ENCODE measurements around the gene MAN2A2.
"Not testable (repeated sequence)": the region's sequence is repeated elsewhere in the genome, so short reads cannot be mapped to it uniquely, and the experiment has no call there.

The MAN2A2 gene

DNA sequence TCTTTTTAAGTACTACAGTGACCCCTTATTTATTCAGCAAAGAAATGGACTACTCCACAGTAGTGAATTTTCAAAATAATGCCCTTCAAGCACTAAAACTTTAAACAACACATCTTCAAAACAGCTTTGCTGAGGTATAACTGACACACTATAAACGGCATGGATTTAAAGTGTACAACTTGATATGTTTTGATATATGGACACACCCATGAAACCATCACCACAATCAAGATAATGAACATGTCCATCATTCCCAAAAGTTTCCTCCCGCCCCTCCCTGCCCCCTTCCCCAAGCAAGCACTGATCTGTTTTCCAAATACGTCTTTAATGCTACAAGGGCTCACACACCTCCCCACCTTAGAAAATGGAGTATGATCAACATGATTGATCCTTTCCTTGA, 36.3 kb upstream of the MAN2A2 start:
- Mint-ChIP-seq H3K9me3 (no peaks in the 10 kb centered on the region), H3K4me1 (peaks cover 49% of the 10 kb centered on the region), H3K4me3 (no peak overlapping the region), H3K27me3 (no peaks in the 10 kb centered on the region), H3K27ac (no peak overlapping the region), H3K36me3 (peaks cover 4% of the 10 kb centered on the region)
- DNase-seq: no peak
- CTCF ChIA-PET: no interaction called here

DNA sequence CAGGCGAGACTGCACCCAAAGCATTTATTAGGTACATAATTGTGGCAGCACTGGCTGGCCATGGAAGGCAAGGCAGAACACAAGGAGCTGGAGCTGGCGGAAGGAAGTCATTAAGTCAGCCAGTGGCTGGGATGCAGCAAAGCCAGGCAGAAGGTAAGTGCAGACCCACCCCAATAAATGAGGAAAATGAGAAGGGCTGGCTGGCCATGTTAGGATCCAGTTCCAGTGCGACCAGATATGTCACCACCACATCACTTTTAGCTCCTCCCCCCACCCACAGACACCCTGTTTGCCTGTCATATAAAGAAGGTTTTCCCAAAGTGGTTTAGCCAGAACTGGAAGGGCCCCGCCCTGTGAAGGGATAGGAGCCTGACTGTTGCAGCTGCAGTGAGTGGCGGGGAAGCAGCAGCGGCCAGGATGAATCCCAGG, 34.8 kb upstream of the MAN2A2 start, which contains the start of gene FURIN:
Gene FURIN (plus strand): TSS at position 328 of the 429 bp plus-strand sequence. CDS start 7,153 bp downstream, outside the sequence.
- Mint-ChIP-seq H3K27me3 (no peaks in the 10 kb centered on the region), H3K36me3 (peaks cover 13% of the 10 kb centered on the region), H3K4me1 (peaks cover 56% of the 10 kb centered on the region), H3K27ac (peak within 1 kb of the TSS; percentile 96), H3K9me3 (no peaks in the 10 kb centered on the region), H3K4me3 (peak within 1 kb of the TSS; percentile 89)
- DNase-seq: no peak
- CTCF ChIA-PET: interaction anchor here (1.1 kb wide), 1 partner anchor 35 kb away, joined by 4 read pairs; no protein-coding TSS in a partner anchor

DNA sequence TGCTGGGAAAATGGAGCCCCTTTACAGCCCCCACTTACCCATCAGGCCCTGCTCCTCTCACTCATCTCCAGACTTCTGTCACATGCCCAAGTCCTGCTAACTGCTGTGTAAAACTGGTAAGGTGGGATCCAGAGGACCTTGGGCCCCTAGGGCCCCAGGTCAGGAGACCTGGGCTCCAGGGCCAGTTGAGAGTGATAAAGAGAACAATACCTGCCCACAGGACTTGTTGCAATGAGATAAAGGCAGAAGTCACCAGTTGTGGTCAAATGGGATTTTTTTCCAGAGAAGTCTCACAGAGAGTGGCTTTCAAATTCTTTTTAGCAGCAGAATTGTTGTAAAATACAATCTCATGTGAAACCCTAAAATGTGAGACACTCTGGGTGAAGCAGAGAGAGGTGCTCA, 34.0 kb upstream of the MAN2A2 start:
- CTCF ChIA-PET: interaction anchor here (1.1 to 2.7 kb wide), 2 partner anchors 17 to 36 kb away, joined by 4 to 10 read pairs; no protein-coding TSS in a partner anchor
- Mint-ChIP-seq H3K27ac (peak overlapping the region; percentile 96), H3K36me3 (peaks cover 13% of the 10 kb centered on the region), H3K27me3 (no peaks in the 10 kb centered on the region), H3K9me3 (no peaks in the 10 kb centered on the region), H3K4me3 (peak overlapping the region; percentile 89), H3K4me1 (peaks cover 58% of the 10 kb centered on the region)
- DNase-seq: no peak

DNA sequence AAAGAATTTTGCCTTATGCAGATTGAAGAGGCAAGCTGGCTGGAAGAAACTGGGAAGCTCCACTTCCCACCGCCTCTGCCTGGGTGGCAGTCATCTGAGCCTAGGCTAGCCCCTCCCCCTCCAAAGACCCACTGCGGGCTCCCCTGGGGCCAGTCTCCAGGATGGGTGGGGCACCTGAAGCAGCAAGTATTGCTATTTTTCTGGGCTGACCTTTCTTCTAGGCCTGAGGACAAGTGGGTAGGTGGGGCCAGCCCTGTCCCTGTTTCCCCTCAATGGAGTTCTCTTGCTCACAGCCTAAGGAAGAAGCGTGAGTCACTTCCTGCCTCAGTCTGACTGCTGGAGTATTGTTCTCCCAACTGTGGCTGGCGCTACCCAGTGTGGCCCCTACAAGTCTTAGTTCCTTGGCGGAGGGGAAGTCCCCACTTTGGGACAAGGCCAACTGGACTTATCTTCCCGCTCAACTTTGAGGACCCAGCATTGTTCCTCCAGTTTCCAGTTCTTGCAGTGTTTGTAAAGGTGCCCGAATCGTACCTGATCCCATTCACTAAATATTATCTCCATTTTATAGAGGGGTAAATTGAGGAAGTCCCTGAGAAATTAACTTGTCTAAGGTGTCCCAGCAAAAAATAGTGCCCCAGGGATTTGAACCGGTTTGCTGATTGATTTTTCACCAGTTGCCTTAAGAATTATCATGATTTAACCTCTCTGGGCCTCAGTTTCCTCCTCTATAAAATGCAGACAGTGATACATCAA, 33.3 kb upstream of the MAN2A2 start:
- Mint-ChIP-seq H3K36me3 (peaks cover 15% of the 10 kb centered on the region), H3K9me3 (no peaks in the 10 kb centered on the region), H3K27ac (peak overlapping the region; percentile 96), H3K27me3 (no peaks in the 10 kb centered on the region), H3K4me1 (peaks cover 64% of the 10 kb centered on the region), H3K4me3 (peak overlapping the region; percentile 89)
- CTCF ChIA-PET: interaction anchor here (1.1 to 2.7 kb wide), 3 partner anchors 16 to 36 kb away, joined by 4 to 10 read pairs (median 4); no protein-coding TSS in a partner anchor
- DNase-seq: peak; percentile 57

DNA sequence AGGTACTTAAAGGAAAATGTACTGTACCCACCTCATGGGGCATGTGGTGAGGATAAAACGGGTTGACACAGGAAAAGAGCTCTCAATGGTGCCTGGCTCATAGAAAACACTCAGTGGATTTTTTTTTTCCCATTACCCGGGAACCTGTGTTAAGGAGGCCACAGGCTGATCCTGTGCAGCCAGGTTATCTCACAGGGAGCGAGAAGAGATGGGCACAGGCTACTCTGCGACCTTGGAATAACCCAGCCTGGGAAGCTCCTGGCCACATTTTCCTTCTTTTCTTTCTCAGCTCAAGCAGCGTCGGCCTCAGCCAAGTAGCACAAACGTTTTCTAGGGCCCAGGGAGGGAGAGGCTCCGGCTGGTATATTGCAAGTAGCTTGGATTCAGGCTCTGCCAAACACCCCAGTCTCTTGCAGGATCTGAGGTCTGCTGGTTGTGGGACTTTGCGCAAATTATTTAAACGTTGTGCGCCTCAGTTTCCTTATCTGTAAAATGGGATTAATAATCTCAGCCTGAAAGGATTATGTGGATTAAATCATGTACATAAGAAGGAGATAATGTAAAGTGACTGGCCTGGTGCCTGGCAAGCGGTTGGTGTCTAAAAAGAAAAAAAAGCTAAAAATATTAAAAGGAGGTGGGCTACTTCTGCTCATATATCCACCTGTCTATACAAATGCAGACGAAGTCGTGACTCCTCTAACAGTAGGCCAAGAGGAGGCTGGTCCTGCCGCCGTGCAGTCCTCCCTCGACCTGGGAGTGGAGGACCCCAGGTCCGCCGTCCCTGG, 32.6 kb upstream of the MAN2A2 start:
- Mint-ChIP-seq H3K27me3 (no peaks in the 10 kb centered on the region), H3K4me1 (peaks cover 70% of the 10 kb centered on the region), H3K36me3 (peaks cover 15% of the 10 kb centered on the region), H3K27ac (peak overlapping the region; percentile 96), H3K9me3 (no peaks in the 10 kb centered on the region), H3K4me3 (peak overlapping the region; percentile 89)
- DNase-seq: peak; percentile 41
- CTCF ChIA-PET: interaction anchor here (1.5 to 2.7 kb wide), 2 partner anchors 15 to 33 kb away, joined by 4 to 10 read pairs; no protein-coding TSS in a partner anchor

DNA sequence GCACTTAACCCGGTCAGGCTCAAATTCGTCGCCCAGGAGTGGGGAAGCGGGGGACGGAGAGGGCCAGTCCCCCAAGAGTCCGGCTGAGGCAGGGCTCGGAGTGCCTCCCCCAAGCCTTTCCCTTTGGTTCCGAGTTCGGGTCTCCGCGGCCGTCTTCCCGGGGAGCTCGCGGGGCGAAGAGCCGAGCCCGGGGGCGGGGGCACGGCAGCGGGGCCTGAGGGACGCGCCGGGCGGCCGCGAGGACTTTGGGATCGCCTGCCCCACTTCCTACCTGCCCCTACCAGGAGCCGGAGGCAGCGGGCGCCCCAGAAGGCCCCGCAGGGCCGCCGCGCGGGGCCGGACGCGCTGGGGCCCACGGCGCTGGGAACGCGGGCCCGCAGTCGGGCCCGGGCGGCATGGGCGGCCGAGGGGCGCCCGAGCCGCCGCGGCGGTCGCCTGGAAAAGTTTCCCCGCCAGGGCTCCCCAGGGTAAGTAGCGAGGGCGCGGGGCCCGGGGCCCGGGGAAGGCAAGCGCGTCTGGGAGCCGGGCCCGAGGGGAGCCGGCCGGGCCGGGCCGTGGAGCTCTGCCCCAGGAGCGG, 31.9 kb upstream of the MAN2A2 start:
- no peaks in the 10 kb centered on the region for H3K27me3 Mint-ChIP-seq
- H3K36me3 Mint-ChIP-seq: peaks cover 20% of the 10 kb centered on the region
- H3K9me3 Mint-ChIP-seq: no peaks in the 10 kb centered on the region
- H3K4me3 Mint-ChIP-seq: peak overlapping the region; percentile 89
- DNase-seq: peak; percentile 53
- H3K4me1 Mint-ChIP-seq: peaks cover 73% of the 10 kb centered on the region
- CTCF ChIA-PET: interaction anchor here (1.5 to 2.7 kb wide), 2 partner anchors 15 to 34 kb away, joined by 4 to 10 read pairs; no protein-coding TSS in a partner anchor
- H3K27ac Mint-ChIP-seq: peak overlapping the region; percentile 96

DNA sequence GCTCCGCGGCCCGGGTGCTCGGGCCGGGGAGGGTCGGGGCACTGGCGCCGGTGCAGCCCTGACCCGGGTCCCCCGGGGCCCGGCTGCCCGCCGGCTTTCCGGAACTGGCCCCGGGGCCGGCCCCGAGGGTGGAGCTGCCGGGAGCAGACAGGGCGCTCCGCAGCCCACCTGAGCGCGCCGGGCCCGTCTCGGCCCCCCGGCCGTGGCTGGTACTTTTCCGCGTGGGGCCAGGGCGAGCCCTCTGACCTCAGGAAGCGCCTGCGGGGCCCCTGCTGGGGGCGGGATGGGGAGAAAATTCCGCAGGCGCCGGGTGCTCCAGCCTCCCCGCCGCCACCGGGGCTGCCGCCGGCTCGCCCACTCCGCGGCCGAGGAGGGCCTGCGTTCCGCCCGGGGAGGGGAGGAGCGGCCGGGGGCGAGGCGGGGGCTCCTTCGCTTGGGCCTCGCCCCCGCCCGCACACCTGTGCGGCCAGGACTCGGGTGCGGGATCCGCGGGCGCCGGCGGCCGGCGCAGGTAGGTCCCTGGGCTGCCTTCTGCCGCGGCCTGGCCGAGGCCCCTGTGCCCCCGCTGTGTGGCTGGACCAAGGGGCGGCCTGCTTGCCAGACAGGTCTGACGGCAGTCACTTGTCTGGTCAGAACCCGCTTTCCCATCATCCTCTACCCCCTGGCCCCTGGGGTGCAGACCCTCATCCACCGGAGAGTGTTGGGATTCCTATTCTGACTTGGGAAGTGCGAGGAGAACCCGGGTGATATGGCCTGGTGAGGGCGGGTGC, 31.2 kb upstream of the MAN2A2 start:
- H3K4me1 Mint-ChIP-seq: peaks cover 76% of the 10 kb centered on the region
- peak overlapping the region; percentile 95 for H3K27ac Mint-ChIP-seq
- H3K27me3 Mint-ChIP-seq: no peaks in the 10 kb centered on the region
- H3K9me3 Mint-ChIP-seq: no peaks in the 10 kb centered on the region
- peaks cover 27% of the 10 kb centered on the region for H3K36me3 Mint-ChIP-seq
- CTCF ChIA-PET: interaction anchor here (2.7 kb wide), 1 partner anchor 14 kb away, joined by 10 read pairs; no protein-coding TSS in a partner anchor
- H3K4me3 Mint-ChIP-seq: peak overlapping the region; percentile 90
- DNase-seq: peak; percentile 50

DNA sequence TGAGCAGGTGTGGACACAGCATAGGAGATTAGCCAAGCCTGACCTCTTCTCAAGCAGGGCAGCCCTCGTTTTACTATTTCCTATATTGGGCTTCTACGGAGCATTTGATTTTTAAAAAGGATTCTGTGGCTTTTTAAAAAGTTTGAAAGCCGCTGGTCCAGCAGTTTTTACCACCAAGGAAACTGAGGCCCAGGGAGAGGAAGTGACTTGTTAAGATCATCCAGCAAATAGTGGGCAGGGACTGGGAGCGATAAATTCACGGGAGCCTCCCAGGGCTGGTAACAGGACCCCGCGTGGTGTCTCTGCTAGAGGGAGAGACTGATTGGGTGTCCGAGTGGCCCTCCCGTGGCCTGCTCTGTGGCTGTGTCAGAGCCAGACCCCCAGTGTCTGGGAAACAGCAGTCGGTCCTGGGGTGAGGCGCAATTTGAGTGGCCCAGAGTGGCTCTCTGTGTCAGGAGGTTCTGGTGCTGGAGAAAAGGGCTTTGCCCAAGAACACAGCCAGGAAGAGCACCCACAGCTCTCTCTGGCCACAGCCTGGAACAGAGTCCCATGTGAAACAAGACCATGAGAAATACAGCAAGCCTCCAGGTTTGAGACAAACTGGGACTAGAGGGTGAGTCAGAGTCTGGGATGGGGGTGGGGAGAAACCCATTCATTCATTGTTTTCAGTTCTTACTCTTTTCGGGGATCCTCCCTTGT, 30.5 kb upstream of the MAN2A2 start:
- Mint-ChIP-seq H3K4me1 (peaks cover 78% of the 10 kb centered on the region), H3K9me3 (no peaks in the 10 kb centered on the region), H3K36me3 (peaks cover 34% of the 10 kb centered on the region), H3K4me3 (peak overlapping the region; percentile 90), H3K27me3 (no peaks in the 10 kb centered on the region), H3K27ac (peak overlapping the region; percentile 95)
- peak; percentile 43 for DNase-seq
- CTCF ChIA-PET: interaction anchor here (1.9 kb wide), 1 partner anchor 65 kb away, joined by 6 read pairs; no protein-coding TSS in a partner anchor

DNA sequence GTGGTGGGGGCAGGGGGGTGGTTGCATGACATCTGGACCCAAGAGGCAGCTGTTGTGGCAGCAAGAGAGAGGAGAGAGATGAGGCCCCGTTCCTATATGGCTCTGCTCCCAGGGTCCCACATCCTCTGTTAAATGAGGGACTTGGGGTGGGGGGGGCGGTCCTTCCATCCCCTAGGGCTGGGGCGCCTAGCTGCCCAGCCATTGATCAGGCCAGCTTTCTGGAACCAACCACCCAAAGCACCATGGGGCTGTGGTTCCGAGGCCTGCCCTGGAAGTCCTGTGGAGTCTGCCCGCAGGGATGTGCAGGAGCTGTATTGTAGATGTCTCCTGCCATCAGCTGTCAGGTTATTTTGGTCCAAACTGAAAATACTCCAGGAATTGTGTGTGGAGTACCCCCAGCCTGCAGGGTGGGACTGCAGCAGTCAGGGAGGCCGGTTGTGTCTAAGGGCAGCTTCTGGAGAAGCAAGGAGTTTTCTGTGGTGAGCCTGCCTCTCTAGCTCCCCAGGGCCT, 29.6 kb upstream of the MAN2A2 start:
- Mint-ChIP-seq H3K9me3 (no peaks in the 10 kb centered on the region), H3K27me3 (no peaks in the 10 kb centered on the region), H3K4me3 (peak overlapping the region; percentile 90), H3K36me3 (peaks cover 43% of the 10 kb centered on the region), H3K4me1 (peaks cover 76% of the 10 kb centered on the region), H3K27ac (peak overlapping the region; percentile 95)
- CTCF ChIA-PET: interaction anchor here (1.5 to 1.9 kb wide), 2 partner anchors 12 to 66 kb away, joined by 6 read pairs; partner anchors contain the start of gene FES
- no peak for DNase-seq

DNA sequence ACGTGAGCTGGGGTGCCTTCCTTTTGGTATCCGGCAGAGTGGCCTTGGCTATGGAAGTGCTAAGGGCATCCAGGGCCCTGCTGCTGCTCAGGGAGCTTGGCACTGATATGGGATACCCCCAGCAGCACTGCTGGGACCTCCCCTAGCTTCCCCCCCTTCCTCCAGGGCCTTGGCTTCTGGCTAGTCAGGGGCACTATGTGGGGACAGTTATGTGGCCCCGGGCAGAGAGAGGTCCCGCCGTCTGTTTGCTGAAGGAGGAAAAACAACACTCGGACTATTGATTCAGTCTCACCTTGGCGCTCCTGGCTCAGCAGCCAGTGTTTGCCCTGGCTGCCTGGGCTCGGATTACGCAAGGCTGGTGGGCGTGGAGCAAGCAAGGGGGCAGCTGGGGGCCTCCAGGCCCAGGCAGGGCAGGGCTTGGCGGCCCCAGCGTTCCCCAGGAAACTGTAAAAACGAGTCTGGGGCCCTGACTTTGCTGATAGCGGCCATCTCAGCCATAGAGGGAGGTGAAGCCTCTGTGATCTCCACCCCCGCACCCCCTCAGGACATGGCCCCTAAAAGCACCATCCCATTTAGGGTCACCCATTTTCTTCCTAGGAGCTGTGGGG, 29.0 kb upstream of the MAN2A2 start:
- H3K27ac Mint-ChIP-seq: peak overlapping the region; percentile 69
- CTCF ChIA-PET: interaction anchor here (1.5 to 1.9 kb wide), 2 partner anchors 11 to 67 kb away, joined by 6 read pairs; partner anchors contain the start of gene FES
- no peaks in the 10 kb centered on the region for H3K27me3 Mint-ChIP-seq

DNA sequence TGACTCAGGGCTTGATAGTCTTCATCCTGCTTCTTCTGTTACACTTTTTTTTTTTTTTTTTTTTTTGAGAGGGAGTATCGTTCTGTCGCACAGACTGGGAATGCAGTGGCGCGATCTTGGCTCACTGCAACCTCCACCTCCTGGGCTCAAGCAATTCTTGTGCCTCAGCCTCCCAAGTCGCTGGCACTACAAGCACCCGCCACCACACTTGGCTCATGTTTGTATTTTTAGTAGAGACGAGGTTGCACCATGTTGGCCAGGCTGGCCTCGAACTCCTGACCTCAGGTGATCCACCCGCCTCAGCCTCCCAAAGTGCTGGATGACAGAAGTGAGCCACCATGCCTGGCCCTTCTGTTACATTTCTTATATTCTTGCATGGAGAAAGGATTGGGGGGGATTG, 28.1 kb upstream of the MAN2A2 start:
- CTCF ChIA-PET: interaction anchor here (1.5 to 1.9 kb wide), 2 partner anchors 10 to 67 kb away, joined by 6 read pairs; partner anchors contain the start of gene FES
- not testable (repeated sequence) for H3K27me3 Mint-ChIP-seq, H3K27ac Mint-ChIP-seq, H3K9me3 Mint-ChIP-seq, H3K4me3 Mint-ChIP-seq, DNase-seq
- peaks cover 62% of the 10 kb centered on the region for H3K4me1 Mint-ChIP-seq
- peaks cover 55% of the 10 kb centered on the region for H3K36me3 Mint-ChIP-seq

More for the DNA sequence above, 29.0 kb upstream of the MAN2A2 start:
- no peaks in the 10 kb centered on the region for H3K9me3 Mint-ChIP-seq
- H3K4me3 Mint-ChIP-seq: peak overlapping the region; percentile 90
- H3K4me1 Mint-ChIP-seq: peaks cover 71% of the 10 kb centered on the region
- DNase-seq: no peak
- peaks cover 48% of the 10 kb centered on the region for H3K36me3 Mint-ChIP-seq

DNA sequence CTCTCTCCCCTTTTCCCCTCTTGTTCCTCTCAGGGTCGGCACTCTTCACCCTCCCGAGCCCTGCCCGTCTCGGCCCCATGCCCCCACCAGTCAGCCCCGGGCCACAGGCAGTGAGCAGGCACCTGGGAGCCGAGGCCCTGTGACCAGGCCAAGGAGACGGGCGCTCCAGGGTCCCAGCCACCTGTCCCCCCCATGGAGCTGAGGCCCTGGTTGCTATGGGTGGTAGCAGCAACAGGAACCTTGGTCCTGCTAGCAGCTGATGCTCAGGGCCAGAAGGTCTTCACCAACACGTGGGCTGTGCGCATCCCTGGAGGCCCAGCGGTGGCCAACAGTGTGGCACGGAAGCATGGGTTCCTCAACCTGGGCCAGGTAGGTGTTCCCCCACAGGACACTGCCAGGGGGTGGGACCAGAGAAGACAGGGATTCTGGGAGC, 27.5 kb upstream of the MAN2A2 start:
- CTCF ChIA-PET: interaction anchor here (0.6 to 1.4 kb wide), 2 partner anchors 9 to 217 kb away, joined by 4 read pairs; no protein-coding TSS in a partner anchor
- no peak overlapping the region for H3K27ac Mint-ChIP-seq
- H3K36me3 Mint-ChIP-seq: peaks cover 57% of the 10 kb centered on the region
- H3K9me3 Mint-ChIP-seq: no peaks in the 10 kb centered on the region
- peaks cover 56% of the 10 kb centered on the region for H3K4me1 Mint-ChIP-seq
- no peak overlapping the region for H3K4me3 Mint-ChIP-seq
- no peaks in the 10 kb centered on the region for H3K27me3 Mint-ChIP-seq
- DNase-seq: no peak
